Lower leg skin (tissue), 3 donors: ENCODE measurements around the gene PRPS1L1.

Source experiments
- POLR2A ChIP-seq, 2 donors: fragments of 450-650 bp; IDR thresholded peaks; one replicate each; pipeline ENCODE4 v1.6.1; 2016 to 2017; ENCODE audit warnings: antibody characterized with exemption in 2 of 2, mild to moderate bottlenecking in 1 of 2, moderate library complexity in 1 of 2
- TF ChIP-seq, protein P1 (sequence below), 3 donors: fragments of 450-650 bp; IDR thresholded peaks; one replicate each; pipeline ENCODE4 v1.5.1; 2016; ENCODE audit warnings: antibody characterized with exemption in 3 of 3, mild to moderate bottlenecking in 3 of 3, moderate library complexity in 2 of 3

DNA sequence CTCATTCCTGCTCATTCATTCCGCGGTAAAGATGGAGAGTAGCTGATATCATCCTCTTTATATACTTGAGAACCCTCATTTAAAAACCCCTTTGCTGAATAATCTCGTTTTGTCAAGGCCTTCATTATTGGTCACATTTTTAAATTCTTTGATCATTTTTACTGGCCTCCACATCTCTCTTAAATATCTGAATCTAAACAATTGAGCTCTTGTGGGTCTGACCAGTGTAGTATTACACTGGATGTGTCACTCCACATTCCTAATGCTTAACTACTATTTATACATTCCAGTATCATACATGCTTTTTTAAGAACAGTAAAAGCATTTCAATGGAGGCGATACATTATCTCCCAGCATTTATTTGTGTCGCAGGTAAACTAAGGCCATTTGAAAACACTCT lies 12.6 kb upstream of the PRPS1L1 start:
- TF ChIP-seq, protein P1, sequence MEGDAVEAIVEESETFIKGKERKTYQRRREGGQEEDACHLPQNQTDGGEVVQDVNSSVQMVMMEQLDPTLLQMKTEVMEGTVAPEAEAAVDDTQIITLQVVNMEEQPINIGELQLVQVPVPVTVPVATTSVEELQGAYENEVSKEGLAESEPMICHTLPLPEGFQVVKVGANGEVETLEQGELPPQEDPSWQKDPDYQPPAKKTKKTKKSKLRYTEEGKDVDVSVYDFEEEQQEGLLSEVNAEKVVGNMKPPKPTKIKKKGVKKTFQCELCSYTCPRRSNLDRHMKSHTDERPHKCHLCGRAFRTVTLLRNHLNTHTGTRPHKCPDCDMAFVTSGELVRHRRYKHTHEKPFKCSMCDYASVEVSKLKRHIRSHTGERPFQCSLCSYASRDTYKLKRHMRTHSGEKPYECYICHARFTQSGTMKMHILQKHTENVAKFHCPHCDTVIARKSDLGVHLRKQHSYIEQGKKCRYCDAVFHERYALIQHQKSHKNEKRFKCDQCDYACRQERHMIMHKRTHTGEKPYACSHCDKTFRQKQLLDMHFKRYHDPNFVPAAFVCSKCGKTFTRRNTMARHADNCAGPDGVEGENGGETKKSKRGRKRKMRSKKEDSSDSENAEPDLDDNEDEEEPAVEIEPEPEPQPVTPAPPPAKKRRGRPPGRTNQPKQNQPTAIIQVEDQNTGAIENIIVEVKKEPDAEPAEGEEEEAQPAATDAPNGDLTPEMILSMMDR (IDR thresholded peaks at IDR 0.05) = no peak
- no peak for TF ChIP-seq POLR2A (IDR thresholded peaks at IDR 0.05)
